GM19468 (cell line): Measurements from ENCODE around the gene CLCN4.
A peak's percentile ranks its signal among the peaks of the same experiment; 100 is the strongest.

Source experiments
- ATAC-seq: cut with Tn5 transposase; IDR thresholded peaks from one replicate; pipeline ENCODE4 v1.9.1; 2021; ENCODE audit warnings: mild to moderate bottlenecking, moderate library complexity, moderate number of reproducible peaks; ENCODE audit not compliant: unreplicated experiment; ENCODE audit errors: extremely low read depth

The CLCN4 gene

GRCh38 chrX:10156199-10157031, at the start of gene CLCN4:
Gene CLCN4, plus strand, starts transcription at chrX:10156975. Its CDS starts 28,058 bp downstream, at chrX:10185033.
- ATAC-seq = peak; percentile 24

- ATAC-seq = no peak
Measured at GRCh38 chrX:10107483-10107882, 49.3 kb upstream of the CLCN4 start.

- ATAC-seq = no peak
Measured at GRCh38 chrX:10108288-10108687, 48.5 kb upstream of the CLCN4 start.

- ATAC-seq = no peak
Measured at GRCh38 chrX:10109695-10110094, 47.1 kb upstream of the CLCN4 start.

GRCh38 chrX:10110316-10110935, 46.3 kb upstream of the CLCN4 start:
- no peak for ATAC-seq

GRCh38 chrX:10110984-10111363, 45.8 kb upstream of the CLCN4 start:
- no peak for ATAC-seq

GRCh38 chrX:10111364-10112148, 45.2 kb upstream of the CLCN4 start:
- ATAC-seq = no peak

- peak; percentile 41 for ATAC-seq
Measured at GRCh38 chrX:10112510-10112909, 44.3 kb upstream of the CLCN4 start.

GRCh38 chrX:10115082-10115481, 41.7 kb upstream of the CLCN4 start:
- no peak for ATAC-seq

GRCh38 chrX:10117301-10117700, 39.5 kb upstream of the CLCN4 start:
- no peak for ATAC-seq

- ATAC-seq = no peak
Measured at GRCh38 chrX:10117864-10118377, 38.9 kb upstream of the CLCN4 start.

- ATAC-seq = no peak
Measured at GRCh38 chrX:10118530-10118929, 38.2 kb upstream of the CLCN4 start.

- peak; percentile 60 for ATAC-seq
Measured at GRCh38 chrX:10119399-10119990, 37.3 kb upstream of the CLCN4 start.

- ATAC-seq = no peak
Measured at GRCh38 chrX:10120331-10120730, 36.4 kb upstream of the CLCN4 start.

GRCh38 chrX:10120828-10121227, 35.9 kb upstream of the CLCN4 start:
- ATAC-seq = no peak

- ATAC-seq = no peak
Measured at GRCh38 chrX:10121787-10122186, 35.0 kb upstream of the CLCN4 start.

GRCh38 chrX:10124506-10125247, 32.1 kb upstream of the CLCN4 start:
- no peak for ATAC-seq

GRCh38 chrX:10125248-10125615, 31.5 kb upstream of the CLCN4 start:
- no peak for ATAC-seq

GRCh38 chrX:10126044-10126443, 30.7 kb upstream of the CLCN4 start:
- ATAC-seq = no peak

- ATAC-seq = no peak
Measured at GRCh38 chrX:10126834-10127233, 29.9 kb upstream of the CLCN4 start.
